A673 (cell line): ENCODE measurements around the gene POLR3K. TPM values are rescaled to one million over a fixed set of nuclear protein-coding genes. Genes with fewer than 3 reads are reported as not detected.

Experiments
- BruUV-seq: library from RNA; stranded (reverse); fragments of 400-500 nt; replicated peaks from 2 replicates; lab custom pipeline; 2021; lab: Mats Ljungman, UMichigan
- CTCF ChIA-PET: fragments of 300-600 bp; sonication (Branson Sonifier 250); formaldehyde crosslinking; loops from one replicate; lab custom pipeline; 2022; ENCODE audit warnings: antibody characterized with exemption; lab: Charles Lee
- POLR2A ChIA-PET: fragments of 300-600 bp; sonication (Branson Sonifier 250); formaldehyde crosslinking; loops from one replicate; lab custom pipeline; 2022; ENCODE audit warnings: antibody characterized with exemption; ENCODE audit not compliant: low non-redundant PET; lab: Charles Lee
- DNase-seq: peaks from one replicate; pipeline ENCODE4 v3.0.0-alpha.2; 2015; ENCODE audit warnings: low spot score
- H3K27ac ChIP-seq: fragments of 200-600 bp; sonication (generic); 2 replicates; pipeline ENCODE4 v1.5.1; 2016; ENCODE audit warnings: mixed run types, low read depth, mild to moderate bottlenecking, mixed read lengths, antibody characterized with exemption, low read length; ENCODE audit not compliant: poor library complexity, severe bottlenecking
- H3K27me3 ChIP-seq: fragments of 200-600 bp; sonication (generic); replicated peaks from 2 replicates; pipeline ENCODE4 v1.6.1; 2017; ENCODE audit warnings: mixed run types, low read depth, mild to moderate bottlenecking, mixed read lengths, antibody characterized with exemption, low read length; ENCODE audit not compliant: insufficient read depth, poor library complexity
- H3K36me3 ChIP-seq: fragments of 200-600 bp; sonication (generic); 2 replicates; pipeline ENCODE4 v1.6.1; 2016; ENCODE audit warnings: mixed run types, mild to moderate bottlenecking, mixed read lengths, antibody characterized with exemption, low read length; ENCODE audit not compliant: insufficient read depth, poor library complexity, severe bottlenecking
- H3K4me1 ChIP-seq: fragments of 200-600 bp; sonication (generic); 2 replicates; pipeline ENCODE4 v1.6.1; 2017; ENCODE audit warnings: mixed run types, mild to moderate bottlenecking, mixed read lengths, antibody characterized with exemption, low read length; ENCODE audit not compliant: insufficient read depth, poor library complexity, severe bottlenecking
- H3K4me3 ChIP-seq: fragments of 200-600 bp; sonication (generic); 2 replicates; pipeline ENCODE4 v1.5.1; 2016; ENCODE audit warnings: low read depth, mixed run types, mild to moderate bottlenecking, mixed read lengths, low read length; ENCODE audit not compliant: poor library complexity, severe bottlenecking
- H3K9me3 ChIP-seq: fragments of 200-600 bp; sonication (generic); 2 replicates; pipeline ENCODE4 v1.6.1; 2016; ENCODE audit warnings: mixed run types, low read depth, mild to moderate bottlenecking, mixed read lengths, antibody characterized with exemption, low read length; ENCODE audit not compliant: poor library complexity, severe bottlenecking
- CTCF ChIP-seq: fragments of 300-800, 200-600 bp; sonication (generic); conservative IDR thresholded peaks from 2 replicates; pipeline ENCODE4 v1.5.1; 2017; ENCODE audit warnings: low read depth, mild to moderate bottlenecking, antibody characterized with exemption, low read length, moderate library complexity, mixed read lengths
- EZH2 ChIP-seq: fragments of 200-600 bp; sonication (generic); IDR thresholded peaks from 2 replicates; pipeline ENCODE4 v1.6.1; 2017; ENCODE audit warnings: borderline replicate concordance, low read depth, mild to moderate bottlenecking, mixed read lengths, antibody characterized with exemption, low read length; ENCODE audit not compliant: poor library complexity, severe bottlenecking
- intact Hi-C: fragments of 100-400 bp; cut with micrococcal nuclease; formaldehyde crosslinking; loops from one replicate; pipeline ENCODE4 v1.10.0; 2022; ENCODE audit not compliant: unreplicated experiment
- total RNA-seq: library from RNA; stranded (reverse); gene quantifications from 2 replicates; pipeline ENCODE4 v1.2.3, GENCODE V29; 2021

The POLR3K gene
- total RNA-seq, 1 experiment from 2014 or later = 48.5 TPM

GRCh38 chr16:100989-101388 lies 47.6 kb upstream of the POLR3K start:
- Histone ChIP-seq H3K36me3 (peaks cover 18% of the 10 kb centered on the region), H3K27ac (no peak overlapping the region), H3K4me1 (no peaks in the 10 kb centered on the region), H3K9me3 (no peaks in the 10 kb centered on the region), H3K27me3 (no peaks in the 10 kb centered on the region), H3K4me3 (no peak overlapping the region)
- ChIA-PET CTCF (no interaction called here), POLR2A (no interaction called here)
- no peak for TF ChIP-seq EZH2
- no peak for TF ChIP-seq CTCF
- DNase-seq = no peak
- intact Hi-C loops = no loop called here
- no TSS peak for BruUV-seq

GRCh38 chr16:97822-98221 lies 44.4 kb upstream of the POLR3K start:
- CTCF ChIA-PET = interaction anchor here (0.6 to 4.2 kb wide), 3 partner anchors 9 to 84 kb away, joined by 4 to 41 read pairs (median 10); no protein-coding TSS in a partner anchor
- no TSS peak for BruUV-seq
- peaks cover 7% of the 10 kb centered on the region for H3K36me3 ChIP-seq
- no peak for DNase-seq
- H3K4me1 ChIP-seq = no peaks in the 10 kb centered on the region
- H3K27me3 ChIP-seq = no peaks in the 10 kb centered on the region
- no peaks in the 10 kb centered on the region for H3K9me3 ChIP-seq
- intact Hi-C loops = loop anchor here (1.0 kb wide), 1 partner anchor 33 kb away; no protein-coding TSS in a partner anchor
- no peak overlapping the region for H3K27ac ChIP-seq
- no peak for TF ChIP-seq CTCF
- no peak for TF ChIP-seq EZH2
- H3K4me3 ChIP-seq = no peak overlapping the region
- POLR2A ChIA-PET = no interaction called here

GRCh38 chr16:96935-97381 lies 43.5 kb upstream of the POLR3K start:
- Histone ChIP-seq H3K4me3 (no peak overlapping the region), H3K36me3 (peaks cover 7% of the 10 kb centered on the region), H3K4me1 (peaks cover 7% of the 10 kb centered on the region), H3K27ac (no peak overlapping the region), H3K27me3 (no peaks in the 10 kb centered on the region), H3K9me3 (no peaks in the 10 kb centered on the region)
- DNase-seq = peak; percentile 92
- TF ChIP-seq EZH2 (no peak), CTCF (peak; percentile 100)
- no TSS peak for BruUV-seq
- CTCF ChIA-PET = interaction anchor here (0.5 to 4.2 kb wide), 16 partner anchors 10 to 435 kb away, joined by 3 to 41 read pairs (median 4); no protein-coding TSS in a partner anchor
- intact Hi-C loops = loop anchor here (1.0 kb wide), 1 partner anchor 32 kb away; no protein-coding TSS in a partner anchor
- POLR2A ChIA-PET = interaction anchor here (0.7 kb wide), 1 partner anchor 898 kb away, joined by 11 read pairs; no protein-coding TSS in a partner anchor
